ENCODE results near the gene GPHN. TPM values are rescaled to one million over a fixed set of nuclear protein-coding genes. Genes with fewer than 3 reads are reported as not detected.

The GPHN gene
- total and polyA plus RNA-seq, 2 of the 4 experiments (the other 2 are of a cell fraction) = 8.0 to 8.1 TPM

DNA sequence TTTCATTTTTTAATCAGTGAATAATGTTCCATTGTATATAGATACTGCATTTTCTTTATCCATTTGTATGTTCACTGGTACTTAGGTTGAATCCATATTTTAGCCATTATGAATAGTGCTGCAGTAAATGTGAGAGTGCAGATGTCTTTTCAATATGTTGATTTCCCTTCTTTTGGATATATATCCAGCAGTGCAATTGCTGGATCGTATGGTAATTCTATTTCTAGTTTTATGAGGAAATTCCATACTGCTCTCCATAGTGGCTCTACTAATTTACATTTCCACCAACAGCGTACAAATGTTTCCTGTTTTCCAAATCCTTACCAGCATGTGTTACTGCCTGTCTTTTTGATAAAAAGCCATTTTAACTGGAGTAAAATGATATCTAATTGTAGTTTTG lies 392.8 kb downstream of the GPHN start:
- Histone ChIP-seq H3K9ac (ENCODE audit: low read depth, low read length) (no peak overlapping the region), H3K23ac (ENCODE audit: low read depth, low read length) (no peak overlapping the region), H3K36me3 (ENCODE audit: control insufficient read depth, insufficient read depth, low read length) (no peaks in the 10 kb centered on the region), H3K4me3 (ENCODE audit: insufficient read depth, low read depth, low read length) (no peak overlapping the region), H3K79me1 (ENCODE audit: low read depth in 1 of 2, low read length in 2 of 2) (no peaks in the 10 kb centered on the region), H3K56ac (ENCODE audit: extremely low read depth, insufficient read depth, low read length) (no peak overlapping the region), H2AK5ac (ENCODE audit: low read depth, low read length) (no peak overlapping the region), H4K91ac (ENCODE audit: insufficient read depth, low read depth, low read length) (no peak overlapping the region), H4K5ac (ENCODE audit: low read depth, low read length) (no peak overlapping the region), H3K4ac (ENCODE audit: low read depth, low read length) (no peak overlapping the region), H3K14ac (replicated peaks; ENCODE audit: low read depth, low read length) (no peak overlapping the region), H3K27ac (ENCODE audit: insufficient read depth, low read length) (no peak overlapping the region), H3K9me1 (ENCODE audit: insufficient read depth, low read length) (no peaks in the 10 kb centered on the region), H3K18ac (ENCODE audit: low read depth, low read length) (no peak overlapping the region), H3K4me2 (ENCODE audit: low read depth, low read length) (no peak overlapping the region), H2BK15ac (ENCODE audit: low read depth, low read length) (no peak overlapping the region), H2AK9ac (replicated peaks; ENCODE audit: low read depth, low read length, poor library complexity) (no peak overlapping the region), H2AFZ (replicated peaks; ENCODE audit: low read length, poor library complexity) (no peak overlapping the region), H4K8ac (ENCODE audit: low read depth in 2 of 2, low read length in 2 of 2) (no peak overlapping the region), H4K20me1 (ENCODE audit: insufficient read depth, low read length) (no peaks in the 10 kb centered on the region), H2BK20ac (ENCODE audit: low read depth, low read length) (no peak overlapping the region), H2BK120ac (ENCODE audit: low read depth, low read length) (no peak overlapping the region), H2BK5ac (ENCODE audit: low read depth, low read length, poor library complexity, severe bottlenecking) (no peak overlapping the region), H3K4me1 (ENCODE audit: control insufficient read depth, insufficient read depth, low read length) (no peaks in the 10 kb centered on the region), H3K9me3 (ENCODE audit: control insufficient read depth, insufficient read depth, low read length) (no peaks in the 10 kb centered on the region), H3K27me3 (ENCODE audit: control insufficient read depth, insufficient read depth, low read length) (no peaks in the 10 kb centered on the region)
- ATAC-seq (ENCODE audit: low read depth) = no peak
- BruUV-seq (replicated peaks) = no TSS peak
- CTCF ChIA-PET = no interaction called here
- no peak for TF ChIP-seq MAZ (IDR thresholded peaks at IDR 0.05; ENCODE audit: borderline replicate concordance, low read depth, low read length)
- no peak for TF ChIP-seq POLR2A (IDR thresholded peaks at IDR 0.05; ENCODE audit: low read depth, low read length)
- no peak for TF ChIP-seq CHD1 (IDR thresholded peaks at IDR 0.05; ENCODE audit: low read depth, low read length)
- TF ChIP-seq BHLHE40 (IDR thresholded peaks at IDR 0.05; ENCODE audit: low read depth, low read length) = no peak
- TF ChIP-seq MAFK (IDR thresholded peaks at IDR 0.05; ENCODE audit: low read depth, low read length) = no peak
- in situ Hi-C loops (cut with MboI; ENCODE audit: low sequenced_read_pairs) = no loop called here
- WGBS, 2 experiments (ENCODE audit: extremely low coverage in 2 of 2, insufficient read length in 1 of 2) = no CpG with 5 or more reads among the region's 2 CpGs
- no peak for DNase-seq
- dilution Hi-C loops (cut with HindIII; ENCODE audit: low sequenced_read_pairs, unreplicated experiment) = no loop called here
- intact Hi-C loops (cut with micrococcal nuclease) = no loop called here
- POLR2A ChIA-PET (ENCODE audit: unreplicated experiment) = no interaction called here
